IMR-90 (cell line): ENCODE measurements around the gene TTBK2. TPM values are rescaled to one million over a fixed set of nuclear protein-coding genes. Genes with fewer than 3 reads are reported as not detected.

ENCODE experiments used
- ATAC-seq: fragments of 200-7000 bp; cut with Tn5 transposase; 2 replicates; pipeline ENCODE4 v1.9.1; 2020; ENCODE audit warnings: low read depth, mild to moderate bottlenecking, moderate library complexity
- BruUV-seq: library from RNA; stranded (reverse); fragments of 400-500 nt; replicated peaks from 2 replicates; lab custom pipeline; 2021; lab: Mats Ljungman, UMichigan
- CTCF ChIA-PET: fragments of 300-600 bp; formaldehyde crosslinking; extraction: SDS; loops from one replicate; lab custom pipeline; 2021; ENCODE audit warnings: antibody characterized with exemption; lab: Yijun Ruan, JAX
- POLR2A ChIA-PET: fragments of 300-600 bp; sonication (Branson Sonifier 250); formaldehyde crosslinking; loops from one replicate; lab custom pipeline; 2022; ENCODE audit warnings: antibody characterized with exemption; ENCODE audit not compliant: unreplicated experiment; lab: Charles Lee
- DNase-seq: peaks from one replicate; pipeline ENCODE4 v3.0.0; 2013
- H2AFZ ChIP-seq: replicated peaks from 2 replicates; pipeline ENCODE3; 2013; ENCODE audit warnings: low read length, mild to moderate bottlenecking; ENCODE audit not compliant: poor library complexity
- H2AK5ac ChIP-seq: 2 replicates; pipeline ENCODE4 v1.6.1; 2013; ENCODE audit warnings: low read depth, low read length, inconsistent platforms
- H2AK9ac ChIP-seq: replicated peaks from 2 replicates; pipeline ENCODE3; 2013; ENCODE audit warnings: mild to moderate bottlenecking, low read depth, low read length, moderate library complexity; ENCODE audit not compliant: poor library complexity
- H2BK120ac ChIP-seq: 2 replicates; pipeline ENCODE4 v1.6.1; 2013; ENCODE audit warnings: low read depth, low read length, inconsistent platforms
- H2BK15ac ChIP-seq: 3 replicates; pipeline ENCODE4 v1.6.1; 2013; ENCODE audit warnings: low read depth, low read length, inconsistent platforms
- H2BK20ac ChIP-seq: 2 replicates; pipeline ENCODE4 v1.6.1; 2013; ENCODE audit warnings: low read depth, mild to moderate bottlenecking, inconsistent platforms, low read length, moderate library complexity
- H2BK5ac ChIP-seq: 2 replicates; pipeline ENCODE4 v1.6.1; 2013; ENCODE audit warnings: mild to moderate bottlenecking, low read depth, low read length, inconsistent platforms; ENCODE audit not compliant: poor library complexity, severe bottlenecking
- H3K14ac ChIP-seq: replicated peaks from 2 replicates; pipeline ENCODE4 v1.6.1; 2013; ENCODE audit warnings: low read depth, low read length, inconsistent platforms
- H3K18ac ChIP-seq: 2 replicates; pipeline ENCODE4 v1.6.1; 2013; ENCODE audit warnings: low read depth, low read length, control low read depth
- H3K23ac ChIP-seq: 2 replicates; pipeline ENCODE4 v1.6.1; 2013; ENCODE audit warnings: low read depth, low read length, inconsistent platforms
- H3K27ac ChIP-seq: 2 replicates; pipeline ENCODE4 v1.5.1; 2013; ENCODE audit warnings: mild to moderate bottlenecking, control low read depth, low read length; ENCODE audit not compliant: insufficient read depth
- H3K27me3 ChIP-seq: 2 replicates; pipeline ENCODE4 v1.6.1; 2013; ENCODE audit warnings: low read length; ENCODE audit not compliant: control insufficient read depth, insufficient read depth
- H3K36me3 ChIP-seq: 2 replicates; pipeline ENCODE4 v1.6.1; 2013; ENCODE audit warnings: low read length, mixed read lengths; ENCODE audit not compliant: control insufficient read depth, insufficient read depth
- H3K4ac ChIP-seq: 2 replicates; pipeline ENCODE4 v1.6.1; 2013; ENCODE audit warnings: low read depth, low read length, inconsistent platforms
- H3K4me1 ChIP-seq: 2 replicates; pipeline ENCODE4 v1.6.1; 2013; ENCODE audit warnings: low read length, mixed read lengths; ENCODE audit not compliant: control insufficient read depth, insufficient read depth
- H3K4me2 ChIP-seq: 2 replicates; pipeline ENCODE4 v1.6.1; 2013; ENCODE audit warnings: low read depth, mild to moderate bottlenecking, control low read depth, low read length, moderate library complexity
- H3K4me3 ChIP-seq: 2 replicates; pipeline ENCODE4 v1.5.1; 2013; ENCODE audit warnings: low read depth, mild to moderate bottlenecking, control low read depth, low read length, moderate library complexity; ENCODE audit not compliant: insufficient read depth
- H3K56ac ChIP-seq: 2 replicates; pipeline ENCODE4 v1.6.1; 2013; ENCODE audit warnings: low read length, inconsistent platforms; ENCODE audit not compliant: insufficient read depth; ENCODE audit errors: extremely low read depth
- H3K79me1 ChIP-seq, 2 experiments: 2 replicates each; pipeline ENCODE4 v1.6.1; 2013; ENCODE audit warnings: low read length in 2 of 2, inconsistent platforms in 1 of 2, low read depth in 1 of 2
- H3K9ac ChIP-seq: 2 replicates; pipeline ENCODE4 v1.6.1; 2013; ENCODE audit warnings: low read depth, low read length, control low read depth
- H3K9me1 ChIP-seq: 2 replicates; pipeline ENCODE4 v1.6.1; 2013; ENCODE audit warnings: low read length, inconsistent platforms; ENCODE audit not compliant: insufficient read depth
- H3K9me3 ChIP-seq: 2 replicates; pipeline ENCODE4 v1.6.1; 2013; ENCODE audit warnings: low read length; ENCODE audit not compliant: control insufficient read depth, insufficient read depth
- H4K20me1 ChIP-seq: 2 replicates; pipeline ENCODE4 v1.6.1; 2013; ENCODE audit warnings: low read length, inconsistent platforms; ENCODE audit not compliant: insufficient read depth
- H4K5ac ChIP-seq: 2 replicates; pipeline ENCODE4 v1.6.1; 2013; ENCODE audit warnings: mild to moderate bottlenecking, low read depth, low read length, control low read depth
- H4K8ac ChIP-seq, 2 experiments: 2 replicates each; pipeline ENCODE4 v1.6.1; 2013; ENCODE audit warnings: low read depth in 2 of 2, low read length in 2 of 2, control low read depth in 1 of 2, inconsistent platforms in 1 of 2
- H4K91ac ChIP-seq: 2 replicates; pipeline ENCODE4 v1.6.1; 2013; ENCODE audit warnings: low read depth, low read length, inconsistent platforms; ENCODE audit not compliant: insufficient read depth
- BHLHE40 ChIP-seq: fragments of 150-350 bp; IDR thresholded peaks from 2 replicates; pipeline ENCODE4 v1.6.1; 2016; ENCODE audit warnings: mild to moderate bottlenecking, low read depth, low read length
- CEBPB ChIP-seq: IDR thresholded peaks from 2 replicates; pipeline ENCODE4 v1.6.1; 2012; ENCODE audit warnings: low read depth, low read length, improper control_type of control experiment
- CHD1 ChIP-seq: IDR thresholded peaks from 2 replicates; pipeline ENCODE4 v1.6.1; 2012; ENCODE audit warnings: low read depth, low read length, improper control_type of control experiment
- FOS ChIP-seq: fragments of 150-350 bp; IDR thresholded peaks from 2 replicates; pipeline ENCODE4 v1.6.1; 2016; ENCODE audit warnings: low read depth, low read length
- MAFK ChIP-seq: IDR thresholded peaks from 2 replicates; pipeline ENCODE4 v1.6.1; 2012; ENCODE audit warnings: low read depth, low read length, improper control_type of control experiment
- MAZ ChIP-seq: IDR thresholded peaks from 2 replicates; pipeline ENCODE4 v1.6.1; 2012; ENCODE audit warnings: low read depth, mild to moderate bottlenecking, low read length, improper control_type of control experiment, moderate library complexity, borderline replicate concordance
- MXI1 ChIP-seq: IDR thresholded peaks from 2 replicates; pipeline ENCODE4 v1.6.1; 2012; ENCODE audit warnings: low read depth, mild to moderate bottlenecking, low read length, moderate library complexity, borderline replicate concordance
- NFE2L2 ChIP-seq: fragments of 150-350 bp; IDR thresholded peaks from 2 replicates; pipeline ENCODE4 v1.6.1; 2016; ENCODE audit warnings: low read depth, mild to moderate bottlenecking, low read length
- POLR2A ChIP-seq: IDR thresholded peaks from 2 replicates; pipeline ENCODE4 v1.6.1; 2012; ENCODE audit warnings: mild to moderate bottlenecking, low read depth, low read length
- RAD21 ChIP-seq: IDR thresholded peaks from 2 replicates; pipeline ENCODE4 v1.6.1; 2012; ENCODE audit warnings: low read length, improper control_type of control experiment
- RCOR1 ChIP-seq: IDR thresholded peaks from 2 replicates; pipeline ENCODE4 v1.6.1; 2012; ENCODE audit warnings: mild to moderate bottlenecking, low read length, improper control_type of control experiment; ENCODE audit not compliant: insufficient replicate concordance
- RFX5 ChIP-seq: IDR thresholded peaks from 2 replicates; pipeline ENCODE4 v1.8.0; 2012; ENCODE audit warnings: low read depth, mild to moderate bottlenecking, low read length, moderate library complexity
- SMC3 ChIP-seq: fragments of 150-350 bp; IDR thresholded peaks from 2 replicates; pipeline ENCODE4 v1.6.1; 2016; ENCODE audit warnings: low read depth, mild to moderate bottlenecking, antibody characterized with exemption, low read length, moderate library complexity
- WGBS, 2 experiments: methylation state at CpG; one replicate each; pipeline versions ENCODE4 v1.1.5 to v1.1.7; 2013; ENCODE audit warnings: missing lambda C conversion rate in 2 of 2; ENCODE audit not compliant: insufficient read length in 1 of 2; ENCODE audit errors: extremely low coverage in 2 of 2; 5-methylcytosine and 5-hydroxymethylcytosine counted together
- dilution Hi-C: fragments of 300-500 bp; cut with HindIII; formaldehyde crosslinking; loops from one replicate; pipeline ENCODE4 v1.14.3; 2018; ENCODE audit warnings: low sequenced_read_pairs; ENCODE audit not compliant: unreplicated experiment
- in situ Hi-C: fragments of 300-500 bp; cut with MboI; formaldehyde crosslinking; loops from 3 replicates; pipeline ENCODE4 v1.14.3; 2019; ENCODE audit warnings: low sequenced_read_pairs, inconsistent platforms, mixed read lengths
- intact Hi-C: fragments of 100-400 bp; cut with micrococcal nuclease; formaldehyde crosslinking; loops from 2 replicates; pipeline ENCODE4 v1.10.0; 2022
- polyA plus RNA-seq, 3 experiments: library from polyadenylated mRNA; depleted of rRNA; stranded (reverse); fragments of >200 nt; gene quantifications; 2 replicates each; pipeline ENCODE4 v1.2.3, GENCODE V29; 2012; ENCODE audit warnings: low replicate concordance in 1 of 3
- total RNA-seq: library from RNA; depleted of rRNA; stranded (reverse); fragments of >200 nt; gene quantifications from 2 replicates; pipeline ENCODE4 v1.2.3, GENCODE V29; 2012
- TF ChIP-seq, protein P1 (sequence below): conservative IDR thresholded peaks from 2 replicates; pipeline ENCODE4 v1.5.1; 2012; ENCODE audit warnings: mild to moderate bottlenecking, low read depth, low read length, improper control_type of control experiment
- TF ChIP-seq, protein P2 (sequence below): fragments of 150-350 bp; IDR thresholded peaks from 2 replicates; pipeline ENCODE4 v1.6.1; 2016; ENCODE audit warnings: low read depth, mild to moderate bottlenecking, low read length, moderate library complexity, borderline replicate concordance
- TF ChIP-seq, protein P3 (sequence below): fragments of 150-350 bp; IDR thresholded peaks from 2 replicates; pipeline ENCODE4 v1.6.1; 2017; ENCODE audit warnings: mild to moderate bottlenecking, antibody characterized with exemption, low read length, low read depth

The TTBK2 gene
- total and polyA plus RNA-seq, 2 of the 4 experiments (the other 2 are of a cell fraction) = 2.4 to 3.2 TPM

DNA sequence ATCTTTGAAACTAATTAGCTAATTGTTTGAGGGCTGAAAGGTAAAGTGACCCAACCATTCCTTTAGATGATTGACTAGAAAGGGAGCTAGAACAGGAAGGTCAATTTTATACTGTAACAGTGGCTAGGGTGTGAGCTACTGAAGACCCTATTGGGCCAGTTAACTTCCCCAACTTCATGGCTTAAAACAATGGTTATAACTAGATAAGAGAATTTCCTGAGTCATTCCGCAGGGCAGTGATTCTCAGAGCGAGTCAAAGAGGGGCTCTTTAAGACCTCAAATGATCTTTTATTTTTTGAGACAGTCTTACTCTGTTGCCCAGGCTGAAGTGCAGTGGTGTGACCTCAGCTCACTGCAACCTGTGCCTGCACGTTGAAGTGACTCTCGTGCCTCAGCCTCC is 33.7 kb upstream of the TTBK2 start:
- TF ChIP-seq MAZ (no peak), CHD1 (no peak), MAFK (no peak), RAD21 (no peak), SMC3 (no peak), RFX5 (no peak), CEBPB (no peak), MXI1 (no peak), BHLHE40 (no peak), RCOR1 (no peak), NFE2L2 (no peak), FOS (no peak), POLR2A (no peak)
- TF ChIP-seq, protein P1, sequence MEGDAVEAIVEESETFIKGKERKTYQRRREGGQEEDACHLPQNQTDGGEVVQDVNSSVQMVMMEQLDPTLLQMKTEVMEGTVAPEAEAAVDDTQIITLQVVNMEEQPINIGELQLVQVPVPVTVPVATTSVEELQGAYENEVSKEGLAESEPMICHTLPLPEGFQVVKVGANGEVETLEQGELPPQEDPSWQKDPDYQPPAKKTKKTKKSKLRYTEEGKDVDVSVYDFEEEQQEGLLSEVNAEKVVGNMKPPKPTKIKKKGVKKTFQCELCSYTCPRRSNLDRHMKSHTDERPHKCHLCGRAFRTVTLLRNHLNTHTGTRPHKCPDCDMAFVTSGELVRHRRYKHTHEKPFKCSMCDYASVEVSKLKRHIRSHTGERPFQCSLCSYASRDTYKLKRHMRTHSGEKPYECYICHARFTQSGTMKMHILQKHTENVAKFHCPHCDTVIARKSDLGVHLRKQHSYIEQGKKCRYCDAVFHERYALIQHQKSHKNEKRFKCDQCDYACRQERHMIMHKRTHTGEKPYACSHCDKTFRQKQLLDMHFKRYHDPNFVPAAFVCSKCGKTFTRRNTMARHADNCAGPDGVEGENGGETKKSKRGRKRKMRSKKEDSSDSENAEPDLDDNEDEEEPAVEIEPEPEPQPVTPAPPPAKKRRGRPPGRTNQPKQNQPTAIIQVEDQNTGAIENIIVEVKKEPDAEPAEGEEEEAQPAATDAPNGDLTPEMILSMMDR = no peak
- TF ChIP-seq, protein P2, sequence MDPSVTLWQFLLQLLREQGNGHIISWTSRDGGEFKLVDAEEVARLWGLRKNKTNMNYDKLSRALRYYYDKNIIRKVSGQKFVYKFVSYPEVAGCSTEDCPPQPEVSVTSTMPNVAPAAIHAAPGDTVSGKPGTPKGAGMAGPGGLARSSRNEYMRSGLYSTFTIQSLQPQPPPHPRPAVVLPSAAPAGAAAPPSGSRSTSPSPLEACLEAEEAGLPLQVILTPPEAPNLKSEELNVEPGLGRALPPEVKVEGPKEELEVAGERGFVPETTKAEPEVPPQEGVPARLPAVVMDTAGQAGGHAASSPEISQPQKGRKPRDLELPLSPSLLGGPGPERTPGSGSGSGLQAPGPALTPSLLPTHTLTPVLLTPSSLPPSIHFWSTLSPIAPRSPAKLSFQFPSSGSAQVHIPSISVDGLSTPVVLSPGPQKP = no peak
- TF ChIP-seq, protein P3, sequence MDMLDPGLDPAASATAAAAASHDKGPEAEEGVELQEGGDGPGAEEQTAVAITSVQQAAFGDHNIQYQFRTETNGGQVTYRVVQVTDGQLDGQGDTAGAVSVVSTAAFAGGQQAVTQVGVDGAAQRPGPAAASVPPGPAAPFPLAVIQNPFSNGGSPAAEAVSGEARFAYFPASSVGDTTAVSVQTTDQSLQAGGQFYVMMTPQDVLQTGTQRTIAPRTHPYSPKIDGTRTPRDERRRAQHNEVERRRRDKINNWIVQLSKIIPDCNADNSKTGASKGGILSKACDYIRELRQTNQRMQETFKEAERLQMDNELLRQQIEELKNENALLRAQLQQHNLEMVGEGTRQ = no peak
- Histone ChIP-seq H2AFZ (no peak overlapping the region), H2BK5ac (no peak overlapping the region), H3K56ac (no peak overlapping the region), H3K18ac (no peak overlapping the region), H2BK120ac (no peak overlapping the region), H4K20me1 (no peaks in the 10 kb centered on the region), H3K4ac (no peak overlapping the region), H3K9me1 (no peaks in the 10 kb centered on the region), H2BK20ac (no peak overlapping the region), H3K9me3 (peaks cover 11% of the 10 kb centered on the region), H2AK5ac (no peak overlapping the region), H3K4me2 (no peak overlapping the region), H3K9ac (no peak overlapping the region), H4K91ac (no peak overlapping the region), H3K14ac (no peak overlapping the region), H2AK9ac (no peak overlapping the region), H3K27me3 (no peaks in the 10 kb centered on the region), H3K36me3 (peaks cover 39% of the 10 kb centered on the region), H3K23ac (no peak overlapping the region), H3K4me1 (peaks cover 1% of the 10 kb centered on the region; the same call in 1 of the 2 replicates), H3K79me1 (no peaks in the 10 kb centered on the region), H3K27ac (no peak overlapping the region), H3K4me3 (no peak overlapping the region), H4K8ac (no peak overlapping the region), H2BK15ac (no peak overlapping the region), H4K5ac (no peak overlapping the region)
- in situ Hi-C loops = no loop called here
- ChIA-PET CTCF (no interaction called here), POLR2A (no interaction called here)
- dilution Hi-C loops = no loop called here
- no TSS peak for BruUV-seq
- WGBS, 2 experiments = no CpG with 5 or more reads among the region's 4 CpGs
- no peak for DNase-seq
- intact Hi-C loops = no loop called here
- ATAC-seq = no peak
